Right lobe of liver (tissue), 6 donors: ENCODE results near the gene CTSL. TPM values are rescaled to one million over a fixed set of nuclear protein-coding genes. Genes with fewer than 3 reads are reported as not detected.
A peak's percentile ranks its signal among the peaks of the same experiment; 100 is the strongest.

Experiments
- ATAC-seq, 4 donors: fragments of 200-7000 bp; cut with Tn5 transposase; one replicate each; pipeline ENCODE4 v1.9.1; 2020; ENCODE audit warnings: mild to moderate bottlenecking in 4 of 4, moderate library complexity in 4 of 4
- DNase-seq, 3 donors: peaks; one replicate each; pipeline ENCODE4 v3.0.0-alpha.2; 2020
- H3K27ac ChIP-seq, 3 donors: fragments of 200-600 bp; one replicate each; pipeline ENCODE4 v1.8.0; 2022
- H3K27me3 ChIP-seq, 2 donors: fragments of 200-600 bp; one replicate each; pipeline ENCODE4 v1.8.0; 2022
- H3K36me3 ChIP-seq, 4 donors: fragments of 200-600 bp; sonication (generic) in 1 of 4; one replicate each; pipeline versions ENCODE4 v1.5.1 to v1.8.0; 2017 to 2022; ENCODE audit warnings: control low read depth in 1 of 4
- H3K4me1 ChIP-seq, 4 donors: fragments of 200-600 bp; sonication (generic) in 1 of 4; one replicate each; pipeline versions ENCODE4 v1.5.1 to v1.8.0; 2017 to 2022; ENCODE audit warnings: control low read depth in 1 of 4
- H3K4me3 ChIP-seq, 3 donors: fragments of 200-600 bp; one replicate each; pipeline ENCODE4 v1.8.0; 2022
- H3K9me3 ChIP-seq, 4 donors: fragments of 200-600 bp; sonication (generic) in 1 of 4; one replicate each; pipeline versions ENCODE4 v1.5.1 to v1.8.0; 2017 to 2022; ENCODE audit warnings: control low read depth in 1 of 4
- POLR2A ChIP-seq: fragments of 450-650 bp; IDR thresholded peaks from one replicate; pipeline ENCODE4 v1.6.1; 2017; ENCODE audit warnings: antibody characterized with exemption, mild to moderate bottlenecking
- WGBS: methylation state at CpG from one replicate; pipeline ENCODE4 v1.1.6; 2018; ENCODE audit warnings: low coverage, low lambda C conversion rate; ENCODE audit not compliant: insufficient coverage; ENCODE audit errors: missing lambda C conversion rate; 5-methylcytosine and 5-hydroxymethylcytosine counted together
- intact Hi-C, 2 donors: fragments of 100-400 bp; cut with DNase I; formaldehyde crosslinking; loops; one replicate each; pipeline versions ENCODE4 v1.11.2 to v1.14.1; 2022
- total RNA-seq, 6 experiments: library from RNA; depleted of rRNA in 2 of 6; stranded (reverse); fragments of >200 nt in 2 of 6; fragmentation: NEBNext Ultra II Directional in 3 of 6; extraction: Animal tissue kit (Norgen Biotek cat#: 25700) in 3 of 6; gene quantifications; one replicate each; pipeline versions ENCODE4 v1.1.0 to v1.2.4, GENCODE V29; 2016 to 2023
- TF ChIP-seq, protein P1 (sequence below), 4 donors: fragments of 200-600 bp in 3 of 4; fragments of 450-650 bp in 1 of 4; IDR thresholded peaks; one replicate each; pipeline versions ENCODE4 v1.5.1 to v1.8.0; 2016 to 2022; ENCODE audit warnings: antibody characterized with exemption in 4 of 4, mild to moderate bottlenecking in 2 of 4
- donor health status: DM: no; HTN: yes; CAD: no.
- donor health status: DM: no; HTN: no; CAD: no.
- donor health status: DM: no; HTN: no; CAD: no.
- donor health status: DM: no; HTN: yes; CAD: no.
- donor health status: DM: no; HTN: yes; CAD: no.

Gene CTSL
- total RNA-seq, 6 experiments from 2014 or later = 135 to 221 (median 164) TPM

DNA sequence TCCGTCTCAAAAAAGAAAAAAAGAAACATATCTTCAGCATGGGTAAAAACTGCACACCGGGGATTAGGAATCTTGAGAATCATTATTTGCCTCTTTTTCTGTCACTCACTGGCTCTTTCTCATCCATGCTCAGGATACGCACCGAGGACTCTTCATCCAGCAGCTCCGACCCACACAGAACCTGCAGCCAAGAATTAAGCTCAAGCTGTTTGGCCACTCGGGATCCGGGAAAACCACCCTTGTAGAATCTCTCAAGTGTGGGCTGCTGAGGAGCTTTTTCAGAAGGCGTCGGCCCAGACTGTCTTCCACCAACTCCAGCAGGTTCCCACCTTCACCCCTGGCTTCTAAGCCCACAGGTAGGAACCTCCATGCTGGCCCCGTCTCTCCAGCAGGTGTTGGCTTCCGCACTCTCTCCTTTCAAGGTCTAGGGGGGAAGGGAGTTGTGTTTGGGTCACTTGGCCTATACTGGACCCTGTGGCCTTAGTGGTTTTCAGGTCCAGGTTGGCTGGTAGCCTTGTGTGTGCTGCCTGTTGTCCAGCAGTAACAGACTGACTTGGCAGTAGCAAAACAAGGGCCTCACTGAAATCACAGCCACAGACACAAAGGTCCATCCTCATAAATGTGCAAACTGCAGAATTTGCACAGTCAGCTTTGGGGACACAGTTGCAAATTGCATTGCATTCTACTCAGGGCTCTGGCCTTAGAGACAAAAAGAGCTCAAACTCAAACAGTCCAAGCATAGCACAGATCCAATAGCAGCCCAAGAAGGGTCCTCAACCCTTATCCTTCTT lies 44.5 kb upstream of the CTSL start:
- peaks cover 0 to 2% (median under 1%) of the 10 kb centered on the region in 4 donors for H3K36me3 ChIP-seq
- TF ChIP-seq, protein P1, sequence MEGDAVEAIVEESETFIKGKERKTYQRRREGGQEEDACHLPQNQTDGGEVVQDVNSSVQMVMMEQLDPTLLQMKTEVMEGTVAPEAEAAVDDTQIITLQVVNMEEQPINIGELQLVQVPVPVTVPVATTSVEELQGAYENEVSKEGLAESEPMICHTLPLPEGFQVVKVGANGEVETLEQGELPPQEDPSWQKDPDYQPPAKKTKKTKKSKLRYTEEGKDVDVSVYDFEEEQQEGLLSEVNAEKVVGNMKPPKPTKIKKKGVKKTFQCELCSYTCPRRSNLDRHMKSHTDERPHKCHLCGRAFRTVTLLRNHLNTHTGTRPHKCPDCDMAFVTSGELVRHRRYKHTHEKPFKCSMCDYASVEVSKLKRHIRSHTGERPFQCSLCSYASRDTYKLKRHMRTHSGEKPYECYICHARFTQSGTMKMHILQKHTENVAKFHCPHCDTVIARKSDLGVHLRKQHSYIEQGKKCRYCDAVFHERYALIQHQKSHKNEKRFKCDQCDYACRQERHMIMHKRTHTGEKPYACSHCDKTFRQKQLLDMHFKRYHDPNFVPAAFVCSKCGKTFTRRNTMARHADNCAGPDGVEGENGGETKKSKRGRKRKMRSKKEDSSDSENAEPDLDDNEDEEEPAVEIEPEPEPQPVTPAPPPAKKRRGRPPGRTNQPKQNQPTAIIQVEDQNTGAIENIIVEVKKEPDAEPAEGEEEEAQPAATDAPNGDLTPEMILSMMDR (IDR thresholded peaks at IDR 0.05) = no peak
- no peak for TF ChIP-seq POLR2A
- WGBS = 83% methylated on average over 9 of the region's 11 CpGs
- no peaks in the 10 kb centered on the region for H3K9me3 ChIP-seq
- H3K4me3 ChIP-seq = no peak overlapping the region
- intact Hi-C loops = loop anchor here in 1 of 2 donors (5.0 kb wide), 1 partner anchor 131 kb away; no protein-coding TSS in a partner anchor
- no peak overlapping the region for H3K27ac ChIP-seq
- H3K27me3 ChIP-seq = no peaks in the 10 kb centered on the region
- peaks cover 0 to 33% (median 7%) of the 10 kb centered on the region in 4 donors for H3K4me1 ChIP-seq
- ATAC-seq (peak; percentile 2 to 56 (median 22)), DNase-seq (peak in 1 of 3 donors; percentile 75)

DNA sequence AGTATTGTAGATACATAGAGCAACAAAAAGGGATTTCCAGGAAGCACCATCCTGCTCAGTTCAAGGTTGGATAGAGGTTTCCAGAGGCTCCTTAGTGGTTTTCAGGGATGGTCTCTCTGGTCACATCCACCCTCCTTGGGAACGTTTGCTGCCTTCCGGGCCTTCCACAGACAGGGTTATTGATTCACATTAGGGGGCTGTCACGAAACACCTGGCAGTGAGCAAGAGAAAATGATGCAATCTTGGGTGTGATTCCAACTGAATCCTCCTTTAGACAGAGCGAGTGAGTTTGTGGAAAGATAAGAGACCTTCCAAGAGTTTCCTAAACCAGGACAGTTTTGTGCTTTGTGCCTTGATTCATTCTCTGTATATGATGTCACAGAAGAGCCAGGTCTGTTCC lies 43.8 kb upstream of the CTSL start:
- 26% methylated on average over 4 of the region's 4 CpGs for WGBS
- intact Hi-C loops = loop anchor here in 1 of 2 donors (5.0 kb wide), 1 partner anchor 130 kb away; no protein-coding TSS in a partner anchor
- no peak for DNase-seq
- Histone ChIP-seq H3K9me3 (no peaks in the 10 kb centered on the region), H3K4me1 (peaks cover 0 to 33% (median 7%) of the 10 kb centered on the region in 4 donors), H3K27me3 (no peaks in the 10 kb centered on the region), H3K36me3 (peaks cover 0 to 5% (median 3%) of the 10 kb centered on the region in 4 donors), H3K4me3 (no peak overlapping the region), H3K27ac (peak overlapping the region in 1 of 3 donors; percentile 7)
- no peak for TF ChIP-seq POLR2A
- TF ChIP-seq, protein P1 (IDR thresholded peaks at IDR 0.05) = no peak
- peak in 3 of 4 donors; percentile 39 to 57 (median 39) for ATAC-seq

DNA sequence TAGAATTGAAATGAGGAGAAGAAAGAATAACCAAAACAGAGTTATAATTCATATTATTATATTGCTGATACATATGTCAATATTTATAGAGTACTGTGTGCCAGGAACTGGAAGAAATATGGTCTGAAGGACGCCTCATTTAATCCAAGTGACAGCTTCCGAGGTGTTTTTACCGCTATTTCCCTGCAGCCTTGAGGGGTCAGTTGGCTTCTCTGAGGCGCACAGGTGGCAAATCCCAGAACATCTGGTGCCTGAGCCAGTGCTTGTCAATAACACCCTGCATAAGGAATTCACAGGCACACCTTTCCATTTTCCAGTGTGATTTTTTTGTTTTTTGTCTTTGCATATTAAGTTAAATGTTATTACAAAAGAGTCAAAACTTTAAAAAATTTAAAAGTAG lies 43.3 kb upstream of the CTSL start:
- Histone ChIP-seq H3K4me3 (no peak overlapping the region), H3K27me3 (no peaks in the 10 kb centered on the region), H3K9me3 (no peaks in the 10 kb centered on the region), H3K4me1 (peaks cover 0 to 33% (median 7%) of the 10 kb centered on the region in 4 donors), H3K36me3 (peaks cover 0 to 5% (median 3%) of the 10 kb centered on the region in 4 donors), H3K27ac (no peak overlapping the region)
- intact Hi-C loops = loop anchor here in 1 of 2 donors (5.0 kb wide), 1 partner anchor 130 kb away; no protein-coding TSS in a partner anchor
- ATAC-seq = no peak
- DNase-seq = no peak
- no peak for TF ChIP-seq POLR2A
- TF ChIP-seq, protein P1 (IDR thresholded peaks at IDR 0.05) = no peak
- 53% methylated on average over 4 of the region's 4 CpGs for WGBS

DNA sequence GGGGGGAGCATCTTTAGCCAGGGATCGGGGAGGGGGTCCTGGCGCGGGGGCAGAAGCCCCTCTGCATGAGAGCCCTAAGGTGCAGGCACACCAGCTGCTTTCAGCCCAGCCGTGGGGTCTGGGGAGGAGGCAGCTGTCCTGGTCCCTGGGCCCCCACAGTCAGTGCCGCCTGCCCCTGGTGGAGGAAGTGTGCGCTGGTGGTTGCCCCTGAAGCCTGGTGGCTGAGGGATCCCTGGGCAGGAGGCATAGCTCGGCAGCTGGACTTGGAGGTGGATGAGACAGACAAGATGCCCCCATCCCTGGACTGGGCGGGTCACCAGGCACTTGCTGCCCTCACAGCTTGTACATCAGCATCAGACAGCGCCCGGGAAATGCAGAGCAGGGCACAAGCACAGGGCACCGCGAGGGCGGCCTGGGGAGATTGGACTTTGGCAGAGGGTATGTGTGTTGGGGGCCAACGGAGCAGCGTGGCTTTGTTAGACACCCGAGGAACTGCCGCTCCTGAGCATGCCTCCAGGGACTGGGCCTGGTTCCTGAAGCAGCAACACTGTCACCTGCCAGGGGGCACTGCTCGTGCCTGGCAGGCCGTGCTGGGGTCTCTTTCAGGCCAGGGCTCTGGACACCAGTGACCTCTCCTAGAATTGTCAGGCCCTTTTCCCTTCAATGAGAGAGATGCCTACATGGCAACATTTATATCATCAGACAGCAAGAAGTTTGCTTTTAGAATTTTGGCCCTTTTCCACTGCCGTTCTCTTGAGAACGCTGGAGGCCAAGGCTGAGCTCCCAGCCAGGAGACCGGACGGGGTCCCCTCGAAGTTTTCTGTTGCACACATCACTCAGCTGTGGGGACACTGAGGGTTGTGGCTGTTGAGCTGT lies 41.9 kb upstream of the CTSL start:
- peak in 1 of 4 donors; percentile 3 for ATAC-seq
- peak overlapping the region in 1 of 3 donors; percentile 22 for H3K27ac ChIP-seq
- peaks cover 0 to 5% (median 3%) of the 10 kb centered on the region in 4 donors for H3K36me3 ChIP-seq
- intact Hi-C loops = loop anchor here in 1 of 2 donors (5.0 kb wide), 1 partner anchor 128 kb away; no protein-coding TSS in a partner anchor
- peaks cover 0 to 33% (median 7%) of the 10 kb centered on the region in 4 donors for H3K4me1 ChIP-seq
- H3K4me3 ChIP-seq = no peak overlapping the region
- DNase-seq = no peak
- H3K9me3 ChIP-seq = no peaks in the 10 kb centered on the region
- 63% methylated on average over 11 of the region's 24 CpGs for WGBS
- H3K27me3 ChIP-seq = no peaks in the 10 kb centered on the region
- no peak for TF ChIP-seq POLR2A
- TF ChIP-seq, protein P1 (IDR thresholded peaks at IDR 0.05) = no peak
